HG03354 (cell line): ENCODE results near the gene FOXRED2.
"Not testable (repeated sequence)": the region's sequence is repeated elsewhere in the genome, so short reads cannot be mapped to it uniquely, and the experiment has no call there.

ENCODE experiments used
- ATAC-seq: cut with Tn5 transposase; IDR thresholded peaks from one replicate; pipeline ENCODE4 v1.9.1; 2021; ENCODE audit warnings: mild to moderate bottlenecking; ENCODE audit not compliant: unreplicated experiment, poor library complexity, severe bottlenecking

Gene FOXRED2

GRCh38 chr22:36453855-36454378 lies 52.9 kb downstream of the FOXRED2 start:
- ATAC-seq, result no peak

- ATAC-seq, result not testable (repeated sequence)
Measured at GRCh38 chr22:36452978-36453607, 53.7 kb downstream of the FOXRED2 start.

- no peak for ATAC-seq
Measured at GRCh38 chr22:36452250-36452977, 54.4 kb downstream of the FOXRED2 start.

GRCh38 chr22:36450923-36451322 lies 55.9 kb downstream of the FOXRED2 start:
- ATAC-seq, result not testable (repeated sequence)

GRCh38 chr22:36449596-36450175 lies 57.2 kb downstream of the FOXRED2 start:
- ATAC-seq, result no peak

- ATAC-seq, result no peak
Measured at GRCh38 chr22:36447632-36448031, 59.2 kb downstream of the FOXRED2 start.

GRCh38 chr22:36445158-36445668 lies 61.6 kb downstream of the FOXRED2 start:
- ATAC-seq, result no peak

- ATAC-seq, result no peak
Measured at GRCh38 chr22:36443198-36443770, 63.6 kb downstream of the FOXRED2 start.

GRCh38 chr22:36442506-36443197 lies 64.2 kb downstream of the FOXRED2 start:
- ATAC-seq, result no peak

- no peak for ATAC-seq
Measured at GRCh38 chr22:36440429-36441002, 66.3 kb downstream of the FOXRED2 start.

GRCh38 chr22:36439481-36440271 lies 67.2 kb downstream of the FOXRED2 start:
- no peak for ATAC-seq
